Measurements from ENCODE around the gene KNL1. TPM values are rescaled to one million over a fixed set of nuclear protein-coding genes. Genes with fewer than 3 reads are reported as not detected.
"Not testable (repeated sequence)": the region's sequence is repeated elsewhere in the genome, so short reads cannot be mapped to it uniquely, and the experiment has no call there.

KNL1 gene
- total RNA-seq, 1 experiment from 2014 or later, result 19.7 TPM

GRCh38 chr15:40575113-40575512, 18.9 kb upstream of the KNL1 start:
- DNase-seq, result no peak
- Histone ChIP-seq H3T11ph (ENCODE audit: low read length) (no peak overlapping the region), H3K79me2 (ENCODE audit: insufficient read depth, low read length) (peaks cover 4% of the 10 kb centered on the region), H3K9me3 (ENCODE audit: control insufficient read depth, low read depth, low read length) (no peaks in the 10 kb centered on the region), H3K56ac (ENCODE audit: insufficient read length, low read depth, low read length) (no peak overlapping the region), H4K8ac (replicated peaks; ENCODE audit: insufficient read length, low read depth, low read length) (no peak overlapping the region), H3K23ac (ENCODE audit: insufficient read length, low read depth, low read length) (no peak overlapping the region), H3K27me3 (ENCODE audit: insufficient read depth, low read length) (no peaks in the 10 kb centered on the region), H3K23me2 (ENCODE audit: insufficient read length, low read depth, low read length, poor library complexity, severe bottlenecking) (no peaks in the 10 kb centered on the region), H3K14ac (ENCODE audit: insufficient read depth, low read length) (no peak overlapping the region), H3K18ac (ENCODE audit: insufficient read length, low read depth, low read length) (no peak overlapping the region), H3K9ac (ENCODE audit: extremely low read depth, insufficient read length, low read length) (no peak overlapping the region), H4K91ac (ENCODE audit: insufficient read length, low read depth, low read length) (no peak overlapping the region), H3K79me1 (ENCODE audit: insufficient read depth, low read depth, low read length, poor library complexity, severe bottlenecking) (no peaks in the 10 kb centered on the region), H3K4ac (ENCODE audit: low read depth, low read length) (no peak overlapping the region), H2BK120ac (ENCODE audit: low read depth, low read length, poor library complexity, severe bottlenecking) (no peak overlapping the region), H2BK5ac (ENCODE audit: insufficient read length, low read length) (no peak overlapping the region), H3K4me1 (ENCODE audit: insufficient read depth, low read length) (no peaks in the 10 kb centered on the region), H2BK20ac (ENCODE audit: low read depth, low read length, poor library complexity, severe bottlenecking) (no peak overlapping the region), H2BK15ac (ENCODE audit: low read depth, low read length) (no peak overlapping the region), H2BK12ac (ENCODE audit: insufficient read length, low read depth, low read length) (no peak overlapping the region), H4K20me1 (ENCODE audit: control insufficient read depth, insufficient read depth, insufficient read length) (no peaks in the 10 kb centered on the region), H2AFZ (ENCODE audit: low read length) (no peak overlapping the region), H2AK5ac (ENCODE audit: insufficient read length, low read length) (no peak overlapping the region), H4K5ac (ENCODE audit: insufficient read length, low read depth, low read length) (no peak overlapping the region), H3K4me2 (ENCODE audit: insufficient read depth, insufficient read length, low read length) (no peak overlapping the region), H3K27ac (ENCODE audit: insufficient read length, low read depth, low read length) (no peak overlapping the region)
- Mint-ChIP-seq H3K4me1 (peaks cover 6 to 8% of the 10 kb centered on the region in 2 experiments), H3K4me3 (no peak overlapping the region), H3K36me3 (ENCODE audit: insufficient read depth in 1 of 3, low read depth in 3 of 3) (peaks cover 16 to 41% (median 30%) of the 10 kb centered on the region in 3 experiments; a peak in 6 of 7 replicates), H3K27ac (no peak overlapping the region), H3K27me3 (ENCODE audit: low read depth) (0 out of 2 replicates have a peak, but pooled peaks cover 2% of the 10 kb centered on the region), H3K9me3 (peaks cover 3 to 4% of the 10 kb centered on the region in 2 experiments; a peak in 2 of 5 replicates)
- no peak for TF ChIP-seq CTCF (conservative IDR thresholded peaks at IDR 0.05)

GRCh38 chr15:40576914-40577313, 17.1 kb upstream of the KNL1 start:
- H3K23me2 ChIP-seq (ENCODE audit: insufficient read length, low read depth, low read length, poor library complexity, severe bottlenecking); H2AK5ac ChIP-seq (ENCODE audit: insufficient read length, low read length); H3K56ac ChIP-seq (ENCODE audit: insufficient read length, low read depth, low read length); DNase-seq; H4K8ac ChIP-seq (replicated peaks; ENCODE audit: insufficient read length, low read depth, low read length); H2BK15ac ChIP-seq (ENCODE audit: low read depth, low read length); H4K5ac ChIP-seq (ENCODE audit: insufficient read length, low read depth, low read length); H3K4ac ChIP-seq (ENCODE audit: low read depth, low read length); H3K27me3 ChIP-seq (ENCODE audit: insufficient read depth, low read length); H3K9ac ChIP-seq (ENCODE audit: extremely low read depth, insufficient read length, low read length); H2BK20ac ChIP-seq (ENCODE audit: low read depth, low read length, poor library complexity, severe bottlenecking); H4K20me1 ChIP-seq (ENCODE audit: control insufficient read depth, insufficient read depth, insufficient read length); H3K9me3 Mint-ChIP-seq; H3K4me1 ChIP-seq (ENCODE audit: insufficient read depth, low read length); H3K4me2 ChIP-seq (ENCODE audit: insufficient read depth, insufficient read length, low read length); H3K4me1 Mint-ChIP-seq; H3K27me3 Mint-ChIP-seq (ENCODE audit: low read depth); H2BK12ac ChIP-seq (ENCODE audit: insufficient read length, low read depth, low read length); H2BK5ac ChIP-seq (ENCODE audit: insufficient read length, low read length); H3K9me3 ChIP-seq (ENCODE audit: control insufficient read depth, low read depth, low read length); H3K4me3 Mint-ChIP-seq; H3K27ac ChIP-seq (ENCODE audit: insufficient read length, low read depth, low read length); H3K79me2 ChIP-seq (ENCODE audit: insufficient read depth, low read length); H3K23ac ChIP-seq (ENCODE audit: insufficient read length, low read depth, low read length); H3K79me1 ChIP-seq (ENCODE audit: insufficient read depth, low read depth, low read length, poor library complexity, severe bottlenecking); H4K91ac ChIP-seq (ENCODE audit: insufficient read length, low read depth, low read length); H2BK120ac ChIP-seq (ENCODE audit: low read depth, low read length, poor library complexity, severe bottlenecking); H3K27ac Mint-ChIP-seq; H3T11ph ChIP-seq (ENCODE audit: low read length); H3K14ac ChIP-seq (ENCODE audit: insufficient read depth, low read length); H2AFZ ChIP-seq (ENCODE audit: low read length); H3K18ac ChIP-seq (ENCODE audit: insufficient read length, low read depth, low read length): not testable (repeated sequence)
- WGBS (ENCODE audit: extremely low coverage, insufficient read length, low lambda C conversion rate), result no CpG with 5 or more reads among the region's 5 CpGs
- peaks cover 13 to 33% (median 21%) of the 10 kb centered on the region in 3 experiments; a peak in 6 of 7 replicates for H3K36me3 Mint-ChIP-seq (ENCODE audit: insufficient read depth in 1 of 3, low read depth in 3 of 3)
